ENCODE results near the gene G6PC2. TPM values are rescaled to one million over a fixed set of nuclear protein-coding genes. Genes with fewer than 3 reads are reported as not detected.
"Not testable (repeated sequence)": the region's sequence is repeated elsewhere in the genome, so short reads cannot be mapped to it uniquely, and the experiment has no call there.

Gene G6PC2
- total and polyA plus RNA-seq, 5 donors from 2014 or later = not detected

DNA sequence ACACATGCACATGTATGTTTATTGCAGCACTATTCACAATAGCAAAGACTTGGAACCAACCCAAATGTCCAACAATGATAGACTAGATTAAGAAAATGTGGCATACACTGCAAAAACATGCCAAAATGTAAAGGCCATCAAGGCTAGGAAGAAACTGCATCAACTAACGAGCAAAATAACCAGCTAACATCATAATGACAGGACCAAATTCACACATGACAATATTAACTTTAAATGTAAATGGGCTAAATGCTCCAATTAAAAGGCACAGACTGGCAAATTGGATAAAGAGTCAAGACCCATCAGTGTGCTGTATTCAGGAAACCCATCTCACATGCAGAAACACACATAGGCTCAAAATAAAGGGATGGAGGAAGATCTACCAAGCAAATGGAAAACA, 33.9 kb upstream of the G6PC2 start:
- not testable (repeated sequence) for H3K36me3 ChIP-seq (ENCODE audit: control insufficient read depth, insufficient read depth, low read length); H3K4me3 Mint-ChIP-seq; H3K27me3 ChIP-seq (ENCODE audit: control insufficient read depth, insufficient read depth, low read length); H3K9me3 Mint-ChIP-seq; H3K27ac ChIP-seq (ENCODE audit: insufficient read depth, low read length, poor library complexity, severe bottlenecking); H3K4me1 ChIP-seq (ENCODE audit: control insufficient read depth, insufficient read depth, low read length, poor library complexity, severe bottlenecking); H3K36me3 Mint-ChIP-seq; H3K27me3 Mint-ChIP-seq; ATAC-seq (ENCODE audit: low read depth in 2 of 2); H3K4me3 ChIP-seq (ENCODE audit: low read depth, low read length); DNase-seq; H3K9me3 ChIP-seq (ENCODE audit: control insufficient read depth in 2 of 2, low read length in 2 of 2); H3K27ac Mint-ChIP-seq
- H3K4me1 Mint-ChIP-seq = peaks cover 0 to 11% (median 0%) of the 10 kb centered on the region in 4 donors

DNA sequence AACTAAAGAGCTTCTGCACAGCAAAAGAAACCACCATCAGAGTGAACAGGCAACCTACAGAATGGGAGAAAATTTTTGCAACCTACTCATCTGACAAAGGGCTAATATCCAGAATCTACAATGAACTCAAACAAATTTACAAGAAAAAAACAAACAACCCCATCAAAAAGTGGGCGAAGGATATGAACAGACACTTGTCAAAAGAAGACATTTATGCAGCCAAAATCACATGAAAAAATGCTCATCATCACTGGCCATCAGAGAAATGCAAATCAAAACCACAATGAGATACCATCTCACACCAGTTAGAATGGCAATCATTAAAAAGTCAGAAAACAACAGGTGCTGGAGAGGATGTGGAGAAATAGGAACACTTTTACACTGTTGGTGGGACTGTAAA, 30.7 kb upstream of the G6PC2 start:
- H3K4me3 ChIP-seq (ENCODE audit: low read depth, low read length); H3K4me3 Mint-ChIP-seq; H3K27me3 Mint-ChIP-seq; H3K27me3 ChIP-seq (ENCODE audit: control insufficient read depth, insufficient read depth, low read length); H3K36me3 ChIP-seq (ENCODE audit: control insufficient read depth, insufficient read depth, low read length); H3K9me3 Mint-ChIP-seq; H3K9me3 ChIP-seq (ENCODE audit: control insufficient read depth in 2 of 2, low read length in 2 of 2); H3K36me3 Mint-ChIP-seq; H3K27ac ChIP-seq (ENCODE audit: insufficient read depth, low read length, poor library complexity, severe bottlenecking); H3K4me1 ChIP-seq (ENCODE audit: control insufficient read depth, insufficient read depth, low read length, poor library complexity, severe bottlenecking); H3K27ac Mint-ChIP-seq; DNase-seq; ATAC-seq (ENCODE audit: low read depth in 2 of 2): not testable (repeated sequence)
- H3K4me1 Mint-ChIP-seq = peaks cover 0 to 14% (median 6%) of the 10 kb centered on the region in 4 donors

DNA sequence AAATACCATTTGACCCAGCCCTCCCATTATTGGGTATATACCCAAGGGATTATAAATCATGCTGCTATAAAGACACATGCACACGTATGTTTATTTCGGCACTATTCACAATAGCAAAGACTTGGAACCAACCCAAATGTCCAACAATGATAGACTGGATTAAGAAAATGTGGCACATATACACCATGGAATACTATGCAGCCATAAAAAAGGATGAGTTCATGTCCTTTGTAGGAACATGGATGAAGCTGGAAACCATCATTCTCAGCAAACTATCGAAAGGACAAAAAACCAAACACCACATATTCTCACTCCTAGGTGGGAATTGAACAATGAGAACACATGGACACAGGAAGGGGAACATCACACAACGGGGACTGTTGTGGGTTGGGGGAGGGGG, 30.3 kb upstream of the G6PC2 start:
- not testable (repeated sequence) for H3K27ac ChIP-seq (ENCODE audit: insufficient read depth, low read length, poor library complexity, severe bottlenecking); H3K27me3 ChIP-seq (ENCODE audit: control insufficient read depth, insufficient read depth, low read length); H3K4me1 ChIP-seq (ENCODE audit: control insufficient read depth, insufficient read depth, low read length, poor library complexity, severe bottlenecking); H3K27ac Mint-ChIP-seq; ATAC-seq (ENCODE audit: low read depth in 2 of 2); H3K36me3 Mint-ChIP-seq; H3K4me3 ChIP-seq (ENCODE audit: low read depth, low read length); DNase-seq; H3K9me3 Mint-ChIP-seq; H3K36me3 ChIP-seq (ENCODE audit: control insufficient read depth, insufficient read depth, low read length); H3K9me3 ChIP-seq (ENCODE audit: control insufficient read depth in 2 of 2, low read length in 2 of 2); H3K27me3 Mint-ChIP-seq
- H3K4me3 Mint-ChIP-seq = peak overlapping the region in 1 of 4 donors; percentile 2
- peaks cover 0 to 14% (median 6%) of the 10 kb centered on the region in 4 donors for H3K4me1 Mint-ChIP-seq

DNA sequence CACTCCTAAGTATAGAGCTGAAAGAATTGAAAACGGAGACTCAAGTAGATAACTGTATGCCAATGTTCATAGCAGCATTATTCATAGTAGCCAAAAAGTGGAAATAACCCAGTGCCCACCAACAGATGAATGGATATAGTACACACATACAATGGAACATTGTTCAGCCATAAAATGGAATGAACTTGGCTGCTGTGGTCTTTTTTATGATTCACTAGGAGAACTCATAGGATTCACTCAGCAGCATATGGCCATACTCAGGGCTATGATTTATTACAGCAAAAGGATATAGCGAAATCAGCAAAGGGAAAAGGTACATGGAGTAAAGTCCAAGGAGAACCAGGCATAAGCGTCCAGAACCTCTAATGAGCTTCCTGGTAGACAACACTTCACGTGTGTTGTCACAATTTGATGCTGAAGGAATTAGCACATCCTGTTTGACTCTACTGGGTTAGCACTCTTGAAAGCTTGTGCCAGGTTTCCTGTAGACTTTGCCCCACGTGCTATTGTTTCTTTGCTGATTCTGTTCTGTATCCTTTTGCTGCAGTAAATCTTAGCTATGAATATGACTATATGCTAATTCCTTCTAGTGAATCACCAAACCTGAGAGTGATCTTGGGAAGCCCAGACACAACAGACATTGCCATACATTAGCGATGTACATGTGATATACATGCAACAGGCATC, 26.6 kb upstream of the G6PC2 start:
- no peak overlapping the region for H3K27ac Mint-ChIP-seq

GRCh38 chr2:168882163-168882562, 18.9 kb upstream of the G6PC2 start:
- H3K4me1 Mint-ChIP-seq = peaks cover 2 to 20% (median 5%) of the 10 kb centered on the region in 4 donors
- H3K36me3 Mint-ChIP-seq; ATAC-seq (ENCODE audit: low read depth in 2 of 2); H3K27ac ChIP-seq (ENCODE audit: insufficient read depth, low read length, poor library complexity, severe bottlenecking); H3K4me3 ChIP-seq (ENCODE audit: low read depth, low read length); H3K4me3 Mint-ChIP-seq; DNase-seq; H3K9me3 ChIP-seq (ENCODE audit: control insufficient read depth in 2 of 2, low read length in 2 of 2); H3K27me3 ChIP-seq (ENCODE audit: control insufficient read depth, insufficient read depth, low read length); H3K27me3 Mint-ChIP-seq; H3K36me3 ChIP-seq (ENCODE audit: control insufficient read depth, insufficient read depth, low read length); H3K4me1 ChIP-seq (ENCODE audit: control insufficient read depth, insufficient read depth, low read length, poor library complexity, severe bottlenecking); H3K9me3 Mint-ChIP-seq; H3K27ac Mint-ChIP-seq: not testable (repeated sequence)

More for the DNA sequence above, 26.6 kb upstream of the G6PC2 start:
- H3K4me1 Mint-ChIP-seq = peaks cover 3 to 28% (median 12%) of the 10 kb centered on the region in 4 donors
- Histone ChIP-seq H3K36me3 (ENCODE audit: control insufficient read depth, insufficient read depth, low read length) (no peaks in the 10 kb centered on the region), H3K27ac (ENCODE audit: insufficient read depth, low read length, poor library complexity, severe bottlenecking) (no peak overlapping the region), H3K4me1 (ENCODE audit: control insufficient read depth, insufficient read depth, low read length, poor library complexity, severe bottlenecking) (no peaks in the 10 kb centered on the region), H3K27me3 (ENCODE audit: control insufficient read depth, insufficient read depth, low read length) (no peaks in the 10 kb centered on the region), H3K9me3 (ENCODE audit: control insufficient read depth in 2 of 2, low read length in 2 of 2) (no peaks in the 10 kb centered on the region), H3K4me3 (ENCODE audit: low read depth, low read length) (no peak overlapping the region)
- H3K4me3 Mint-ChIP-seq = no peak overlapping the region
- DNase-seq (no peak), ATAC-seq (ENCODE audit: low read depth in 2 of 2) (no peak)
- no peaks in the 10 kb centered on the region for H3K27me3 Mint-ChIP-seq
- H3K9me3 Mint-ChIP-seq = no peaks in the 10 kb centered on the region
- H3K36me3 Mint-ChIP-seq = no peaks in the 10 kb centered on the region

DNA sequence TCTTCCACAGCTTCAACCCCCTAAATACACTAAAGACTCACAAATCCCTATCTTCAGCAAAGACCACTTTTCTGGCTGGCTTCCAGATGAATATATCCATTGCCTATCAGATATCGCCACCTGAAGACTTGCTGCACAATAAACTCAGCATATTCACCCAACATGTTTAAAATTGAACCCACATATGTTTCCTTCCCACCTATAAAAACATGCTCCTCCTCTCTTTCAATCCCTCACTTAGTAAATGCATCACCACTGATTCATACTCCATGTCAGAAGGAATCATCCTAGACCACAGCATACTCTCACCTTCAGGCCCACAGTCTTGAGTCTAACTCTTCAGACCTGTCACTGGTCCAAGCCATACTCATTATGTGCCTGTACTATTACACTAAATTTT, 16.1 kb upstream of the G6PC2 start:
- H3K4me3 ChIP-seq (ENCODE audit: low read depth, low read length) = no peak overlapping the region
- H3K36me3 ChIP-seq (ENCODE audit: control insufficient read depth, insufficient read depth, low read length) = no peaks in the 10 kb centered on the region
- H3K27me3 Mint-ChIP-seq = no peaks in the 10 kb centered on the region
- DNase-seq = no peak
- H3K27me3 ChIP-seq (ENCODE audit: control insufficient read depth, insufficient read depth, low read length) = no peaks in the 10 kb centered on the region
- ATAC-seq (ENCODE audit: low read depth in 2 of 2) = no peak
- H3K27ac Mint-ChIP-seq = peak overlapping the region in 1 of 3 donors; percentile 14
- H3K4me1 Mint-ChIP-seq = peaks cover 0 to 13% (median 2%) of the 10 kb centered on the region in 4 donors
- no peaks in the 10 kb centered on the region for H3K9me3 ChIP-seq (ENCODE audit: control insufficient read depth in 2 of 2, low read length in 2 of 2)
- H3K4me1 ChIP-seq (ENCODE audit: control insufficient read depth, insufficient read depth, low read length, poor library complexity, severe bottlenecking) = peaks cover 4% of the 10 kb centered on the region
- no peak overlapping the region for H3K27ac ChIP-seq (ENCODE audit: insufficient read depth, low read length, poor library complexity, severe bottlenecking)
- no peaks in the 10 kb centered on the region for H3K36me3 Mint-ChIP-seq
- no peaks in the 10 kb centered on the region for H3K9me3 Mint-ChIP-seq
- no peak overlapping the region for H3K4me3 Mint-ChIP-seq

DNA sequence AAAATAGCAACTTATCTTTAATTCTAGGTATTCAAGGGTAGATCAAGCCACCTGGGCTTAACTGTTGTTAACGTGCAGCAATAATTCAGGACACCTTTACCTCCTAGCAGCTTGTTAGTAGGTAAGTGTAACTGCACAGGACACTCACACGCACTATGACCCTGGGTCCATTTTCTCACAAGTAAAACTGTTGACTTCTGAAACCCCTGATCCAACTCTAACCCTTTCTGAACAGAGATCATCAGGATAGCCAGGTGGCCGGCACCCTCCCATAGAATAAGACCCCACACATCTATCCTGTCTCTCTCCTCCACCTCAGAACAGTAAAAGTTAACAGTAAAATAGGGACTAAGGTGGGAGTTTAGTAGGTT, 11.5 kb upstream of the G6PC2 start:
- ATAC-seq (ENCODE audit: low read depth in 2 of 2) = no peak
- H3K4me3 Mint-ChIP-seq = peak overlapping the region; percentile 89 to 98 (median 94)
- Histone ChIP-seq H3K4me1 (ENCODE audit: control insufficient read depth, insufficient read depth, low read length, poor library complexity, severe bottlenecking) (peaks cover 10% of the 10 kb centered on the region), H3K36me3 (ENCODE audit: control insufficient read depth, insufficient read depth, low read length) (no peaks in the 10 kb centered on the region), H3K27me3 (ENCODE audit: control insufficient read depth, insufficient read depth, low read length) (peaks cover 3% of the 10 kb centered on the region), H3K4me3 (ENCODE audit: low read depth, low read length) (peak overlapping the region; percentile 75), H3K27ac (ENCODE audit: insufficient read depth, low read length, poor library complexity, severe bottlenecking) (no peak overlapping the region), H3K9me3 (ENCODE audit: control insufficient read depth in 2 of 2, low read length in 2 of 2) (no peaks in the 10 kb centered on the region)
- peaks cover 7 to 10% (median 9%) of the 10 kb centered on the region in 4 donors for H3K4me1 Mint-ChIP-seq
- no peak overlapping the region for H3K27ac Mint-ChIP-seq
- H3K36me3 Mint-ChIP-seq = no peaks in the 10 kb centered on the region
- H3K27me3 Mint-ChIP-seq = peaks cover 34% of the 10 kb centered on the region
- H3K9me3 Mint-ChIP-seq = no peaks in the 10 kb centered on the region
- DNase-seq = peak in 2 of 3 donors; percentile 1 to 35
